NB4 (cell line): ENCODE data around the gene AFF3.

Source experiments
- DNase-seq: peaks from one replicate; pipeline ENCODE4 v3.0.0; 2010; ENCODE audit warnings: low read depth
- H3K4me3 ChIP-seq: one replicate; pipeline ENCODE4 v1.5.1; 2011; ENCODE audit warnings: mild to moderate bottlenecking, low read depth, low read length, moderate library complexity
- CTCF ChIP-seq: IDR thresholded peaks from one replicate; pipeline ENCODE4 v1.5.1; 2012; ENCODE audit warnings: low read depth, low read length
- MAX ChIP-seq: IDR thresholded peaks from 2 replicates; pipeline ENCODE4 v1.6.1; 2011; ENCODE audit warnings: low read depth, low read length
- MYC ChIP-seq: IDR thresholded peaks from 2 replicates; pipeline ENCODE4 v1.6.1; 2011; ENCODE audit warnings: low read depth, low read length
- POLR2A ChIP-seq: IDR thresholded peaks from 2 replicates; pipeline ENCODE4 v1.6.1; 2011; ENCODE audit warnings: mild to moderate bottlenecking; ENCODE audit not compliant: insufficient read length; ENCODE audit errors: extremely low read depth

AFF3 gene

GRCh38 chr2:99636144-99637034 is 506.0 kb downstream of the AFF3 start:
- TF ChIP-seq MAX (no peak), CTCF (no peak), MYC (no peak), POLR2A (no peak)
- no peak for DNase-seq

DNA sequence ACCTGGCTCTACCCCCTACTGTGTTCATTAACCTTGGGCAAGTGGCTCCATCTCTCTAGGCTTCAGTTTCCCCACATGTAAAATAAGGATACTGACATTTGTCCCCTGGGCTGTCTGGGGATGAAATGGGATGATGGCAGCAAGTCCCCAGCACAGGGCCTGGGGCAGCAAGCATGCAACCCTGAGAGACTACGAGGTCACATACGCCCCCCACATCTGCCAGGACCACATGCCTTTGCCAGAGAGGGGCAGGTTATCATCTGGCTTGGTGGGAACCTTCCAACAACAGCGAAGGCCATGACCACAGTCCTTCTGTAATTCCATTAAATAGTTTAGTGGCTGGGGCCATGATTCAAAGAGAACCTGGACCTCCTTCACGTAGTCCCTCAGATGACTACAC is 506.7 kb downstream of the AFF3 start:
- H3K4me3 ChIP-seq = no peak overlapping the region
- no peak for DNase-seq
- TF ChIP-seq MYC = no peak
- TF ChIP-seq POLR2A = no peak
- TF ChIP-seq MAX = no peak
- no peak for TF ChIP-seq CTCF

More at GRCh38 chr2:99636144-99637034, 506.0 kb downstream of the AFF3 start:
- no peak overlapping the region for H3K4me3 ChIP-seq

GRCh38 chr2:99634234-99634633 is 508.2 kb downstream of the AFF3 start:
- H3K4me3 ChIP-seq = no peak overlapping the region
- peak; percentile 44 for DNase-seq
- TF ChIP-seq CTCF (no peak), POLR2A (no peak), MAX (no peak)

DNA sequence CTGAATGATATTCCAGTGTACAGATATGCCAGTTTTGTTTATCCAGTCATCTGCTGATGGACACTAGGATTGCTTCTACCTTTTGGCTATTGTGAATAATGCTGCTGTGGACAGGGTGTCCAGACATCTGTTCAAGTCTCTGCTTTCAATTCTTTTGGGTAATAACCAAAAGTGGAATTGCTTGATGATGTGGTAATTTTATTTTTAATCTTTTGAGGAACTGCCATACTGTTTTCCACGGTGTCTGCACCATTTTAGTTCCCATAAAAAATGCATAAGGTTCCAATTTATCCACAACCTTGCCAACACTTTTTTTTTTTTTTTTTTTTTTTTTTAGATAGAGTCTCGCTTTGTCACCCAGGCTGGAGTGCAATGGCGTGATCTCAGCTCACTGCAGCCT is 510.7 kb downstream of the AFF3 start:
- TF ChIP-seq MYC (no peak), CTCF (no peak), POLR2A (no peak), MAX (no peak)

GRCh38 chr2:99629320-99629719 is 513.1 kb downstream of the AFF3 start:
- no peak overlapping the region for H3K4me3 ChIP-seq
- no peak for DNase-seq
- no peak for TF ChIP-seq MYC
- TF ChIP-seq MAX = no peak
- TF ChIP-seq CTCF = no peak
- TF ChIP-seq POLR2A = no peak

More for the DNA sequence above, 510.7 kb downstream of the AFF3 start:
- H3K4me3 ChIP-seq = no peak overlapping the region
- DNase-seq = no peak
